HG03196 (cell line): ENCODE results near the gene ST6GALNAC1.

ENCODE experiments used
- ATAC-seq: cut with Tn5 transposase; IDR thresholded peaks from one replicate; pipeline ENCODE4 v1.9.1; 2021; ENCODE audit not compliant: unreplicated experiment

ST6GALNAC1 gene

GRCh38 chr17:76643553-76644148 lies at the start of gene ST6GALNAC1:
ST6GALNAC1 (minus strand) TSS chr17:76643757; CDS start chr17:76643638, 119 bp downstream.
- no peak for ATAC-seq

GRCh38 chr17:76691379-76692191 lies 48.0 kb upstream of the ST6GALNAC1 start:
- ATAC-seq, result no peak

GRCh38 chr17:76690596-76691280 lies 47.2 kb upstream of the ST6GALNAC1 start:
- ATAC-seq, result no peak

GRCh38 chr17:76689859-76690258 lies 46.3 kb upstream of the ST6GALNAC1 start:
- no peak for ATAC-seq

- no peak for ATAC-seq
Measured at GRCh38 chr17:76688165-76688622, 44.6 kb upstream of the ST6GALNAC1 start.

GRCh38 chr17:76687298-76688164 lies 44.0 kb upstream of the ST6GALNAC1 start:
- ATAC-seq, result no peak

GRCh38 chr17:76686538-76687297 lies 43.2 kb upstream of the ST6GALNAC1 start:
- no peak for ATAC-seq

- ATAC-seq, result no peak
Measured at GRCh38 chr17:76685846-76686245, 42.3 kb upstream of the ST6GALNAC1 start.

- no peak for ATAC-seq
Measured at GRCh38 chr17:76685366-76685765, 41.8 kb upstream of the ST6GALNAC1 start.

- no peak for ATAC-seq
Measured at GRCh38 chr17:76684756-76685155, 41.2 kb upstream of the ST6GALNAC1 start.

- no peak for ATAC-seq
Measured at GRCh38 chr17:76683921-76684745, 40.6 kb upstream of the ST6GALNAC1 start.

- ATAC-seq, result no peak
Measured at GRCh38 chr17:76683011-76683755, 39.6 kb upstream of the ST6GALNAC1 start.

GRCh38 chr17:76682296-76682695 lies 38.7 kb upstream of the ST6GALNAC1 start:
- ATAC-seq, result no peak

GRCh38 chr17:76681222-76682137 lies 37.9 kb upstream of the ST6GALNAC1 start:
- ATAC-seq, result no peak

GRCh38 chr17:76679239-76679638 lies 35.7 kb upstream of the ST6GALNAC1 start:
- ATAC-seq, result no peak

GRCh38 chr17:76678330-76678729 lies 34.8 kb upstream of the ST6GALNAC1 start:
- no peak for ATAC-seq

GRCh38 chr17:76677406-76677805 lies 33.8 kb upstream of the ST6GALNAC1 start:
- ATAC-seq, result no peak
